GM12892 (cell line): ENCODE measurements around the gene EWSR1.

Source experiments
- POLR2A ChIP-seq: IDR thresholded peaks from 2 replicates; pipeline ENCODE4 v1.6.1; 2011; ENCODE audit warnings: low read depth, low read length, control low read depth
- POLR2AphosphoS5 ChIP-seq: IDR thresholded peaks from 2 replicates; pipeline ENCODE4 v1.6.1; 2011; ENCODE audit warnings: low read depth, low read length, control low read depth
- TAF1 ChIP-seq: IDR thresholded peaks from 2 replicates; pipeline ENCODE4 v1.6.1; 2011; ENCODE audit warnings: low read depth, mild to moderate bottlenecking, control low read depth, low read length, borderline replicate concordance

DNA sequence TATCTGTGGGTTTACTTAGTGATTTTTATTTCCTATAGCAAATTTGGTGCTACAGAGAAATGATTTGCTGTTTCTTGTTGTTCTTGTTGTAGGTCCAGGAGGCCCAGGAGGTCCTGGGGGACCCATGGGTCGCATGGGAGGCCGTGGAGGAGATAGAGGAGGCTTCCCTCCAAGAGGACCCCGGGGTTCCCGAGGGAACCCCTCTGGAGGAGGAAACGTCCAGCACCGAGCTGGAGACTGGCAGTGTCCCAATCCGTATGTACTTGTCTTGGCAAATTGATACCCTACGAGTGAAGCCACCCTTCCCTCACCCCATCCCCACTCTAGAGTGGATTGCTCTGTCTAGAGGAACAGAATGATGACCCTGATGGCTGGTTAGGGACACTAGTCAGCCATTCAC is 30.6 kb downstream of the EWSR1 start:
- TF ChIP-seq POLR2A (no peak), POLR2AphosphoS5 (no peak), TAF1 (no peak)
